Mesendoderm (in vitro differentiated cells): ENCODE results near the gene PELI2.

Experiments
- DNase-seq: peaks from one replicate; pipeline ENCODE4 v3.0.0; 2013
- H2AK5ac ChIP-seq: 2 replicates; pipeline ENCODE4 v1.6.1; 2013; ENCODE audit warnings: low read length, inconsistent platforms
- H2BK120ac ChIP-seq: 2 replicates; pipeline ENCODE4 v1.6.1; 2013; ENCODE audit warnings: low read depth, mild to moderate bottlenecking, low read length, moderate library complexity, mixed read lengths
- H2BK15ac ChIP-seq: replicated peaks from 2 replicates; pipeline ENCODE4 v1.6.1; 2013; ENCODE audit warnings: low read depth, mild to moderate bottlenecking, moderate library complexity
- H2BK5ac ChIP-seq: 2 replicates; pipeline ENCODE4 v1.6.1; 2013; ENCODE audit warnings: low read length, inconsistent platforms
- H3K18ac ChIP-seq: 2 replicates; pipeline ENCODE4 v1.6.1; 2013; ENCODE audit warnings: mild to moderate bottlenecking, low read length, mixed read lengths
- H3K23ac ChIP-seq: one replicate; pipeline ENCODE4 v1.6.1; 2013; ENCODE audit warnings: low read length
- H3K27ac ChIP-seq: 2 replicates; pipeline ENCODE4 v1.5.1; 2013; ENCODE audit warnings: low read depth, mild to moderate bottlenecking, inconsistent platforms, low read length, moderate library complexity
- H3K27me3 ChIP-seq: 2 replicates; pipeline ENCODE4 v1.6.1; 2013; ENCODE audit warnings: low read length, control low read depth, mild to moderate bottlenecking, inconsistent platforms; ENCODE audit not compliant: insufficient read depth, poor library complexity
- H3K36me3 ChIP-seq: 2 replicates; pipeline ENCODE4 v1.6.1; 2013; ENCODE audit warnings: low read length, inconsistent platforms; ENCODE audit not compliant: control insufficient read depth, insufficient read depth
- H3K4ac ChIP-seq: one replicate; pipeline ENCODE4 v1.6.1; 2013; ENCODE audit warnings: low read depth, mild to moderate bottlenecking, low read length, moderate library complexity
- H3K4me1 ChIP-seq: 2 replicates; pipeline ENCODE4 v1.6.1; 2013; ENCODE audit warnings: low read depth, low read length, inconsistent platforms; ENCODE audit not compliant: control insufficient read depth
- H3K4me2 ChIP-seq: 2 replicates; pipeline ENCODE4 v1.6.1; 2013; ENCODE audit warnings: low read length
- H3K4me3 ChIP-seq: 2 replicates; pipeline ENCODE4 v1.5.1; 2013; ENCODE audit warnings: mild to moderate bottlenecking, low read length
- H3K56ac ChIP-seq: one replicate; pipeline ENCODE4 v1.6.1; 2013; ENCODE audit warnings: low read length
- H3K79me1 ChIP-seq: 2 replicates; pipeline ENCODE4 v1.6.1; 2013; ENCODE audit warnings: low read length, inconsistent platforms
- H3K79me2 ChIP-seq: 2 replicates; pipeline ENCODE4 v1.6.1; 2013; ENCODE audit warnings: mild to moderate bottlenecking, low read length; ENCODE audit not compliant: control insufficient read depth, insufficient read depth
- H3K9ac ChIP-seq: 2 replicates; pipeline ENCODE4 v1.6.1; 2013; ENCODE audit warnings: low read length, inconsistent platforms
- H4K5ac ChIP-seq: one replicate; pipeline ENCODE4 v1.6.1; 2013; ENCODE audit warnings: low read length
- H4K8ac ChIP-seq: one replicate; pipeline ENCODE4 v1.6.1; 2013; ENCODE audit warnings: low read depth, mild to moderate bottlenecking, control low read depth, low read length, moderate library complexity
- WGBS: extraction: QIAGEN DNeasy Blood & Tissue Kit; methylation state at CpG from one replicate; pipeline ENCODE4 v1.1.7; 2013; ENCODE audit warnings: low lambda C conversion rate, missing lambda C conversion rate; ENCODE audit not compliant: insufficient coverage; ENCODE audit errors: extremely low coverage; 5-methylcytosine and 5-hydroxymethylcytosine counted together

Gene PELI2

GRCh38 chr14:56300495-56300894 is 182.3 kb downstream of the PELI2 start:
- Histone ChIP-seq H2BK15ac (no peak overlapping the region), H4K8ac (no peak overlapping the region), H3K18ac (no peak overlapping the region), H3K4me3 (no peak overlapping the region), H3K27me3 (no peaks in the 10 kb centered on the region), H3K4me2 (no peak overlapping the region), H3K79me1 (no peaks in the 10 kb centered on the region), H3K36me3 (no peaks in the 10 kb centered on the region), H3K4me1 (no peaks in the 10 kb centered on the region), H3K23ac (no peak overlapping the region), H3K4ac (no peak overlapping the region), H2AK5ac (no peak overlapping the region), H3K56ac (no peak overlapping the region), H4K5ac (no peak overlapping the region), H2BK5ac (no peak overlapping the region), H2BK120ac (no peak overlapping the region), H3K9ac (no peak overlapping the region), H3K79me2 (no peaks in the 10 kb centered on the region), H3K27ac (no peak overlapping the region)
- whole genome bisulfite sequencing: no CpG with 5 or more reads among the region's 4 CpGs
- DNase-seq: no peak

DNA sequence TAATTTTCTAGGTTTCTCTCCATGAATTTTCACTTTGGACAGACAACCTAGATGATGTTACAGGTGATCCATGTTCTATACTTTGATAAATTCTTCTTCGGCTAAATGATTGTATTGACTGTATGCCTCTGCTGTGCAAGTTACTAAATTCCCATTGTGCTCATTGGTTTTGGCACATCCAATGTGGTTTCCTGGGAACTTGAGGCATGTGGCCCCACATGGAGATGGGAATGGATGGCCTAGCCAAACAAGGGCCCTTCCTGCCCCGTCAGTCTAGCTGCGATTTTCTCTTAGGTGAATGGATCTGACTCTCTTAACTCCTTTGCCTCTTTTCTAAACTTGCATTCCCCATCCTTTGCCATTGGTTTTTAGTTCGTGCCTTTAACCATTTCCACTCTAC is 186.2 kb downstream of the PELI2 start:
- Histone ChIP-seq H3K4ac (no peak overlapping the region), H3K23ac (no peak overlapping the region), H2BK15ac (no peak overlapping the region), H3K9ac (no peak overlapping the region), H3K27ac (no peak overlapping the region), H3K4me3 (no peak overlapping the region), H2BK120ac (no peak overlapping the region), H3K18ac (no peak overlapping the region), H2AK5ac (no peak overlapping the region), H4K8ac (no peak overlapping the region), H3K36me3 (no peaks in the 10 kb centered on the region), H2BK5ac (no peak overlapping the region), H4K5ac (no peak overlapping the region), H3K27me3 (no peaks in the 10 kb centered on the region), H3K4me2 (no peak overlapping the region), H3K56ac (no peak overlapping the region), H3K79me1 (no peaks in the 10 kb centered on the region), H3K4me1 (no peaks in the 10 kb centered on the region), H3K79me2 (no peaks in the 10 kb centered on the region)
- no peak for DNase-seq
- no CpG with 5 or more reads among the region's 4 CpGs for WGBS

GRCh38 chr14:56309198-56309597 is 191.0 kb downstream of the PELI2 start:
- no peak overlapping the region for H3K4me3 ChIP-seq
- no CpG with 5 or more reads among the region's 4 CpGs for WGBS

DNA sequence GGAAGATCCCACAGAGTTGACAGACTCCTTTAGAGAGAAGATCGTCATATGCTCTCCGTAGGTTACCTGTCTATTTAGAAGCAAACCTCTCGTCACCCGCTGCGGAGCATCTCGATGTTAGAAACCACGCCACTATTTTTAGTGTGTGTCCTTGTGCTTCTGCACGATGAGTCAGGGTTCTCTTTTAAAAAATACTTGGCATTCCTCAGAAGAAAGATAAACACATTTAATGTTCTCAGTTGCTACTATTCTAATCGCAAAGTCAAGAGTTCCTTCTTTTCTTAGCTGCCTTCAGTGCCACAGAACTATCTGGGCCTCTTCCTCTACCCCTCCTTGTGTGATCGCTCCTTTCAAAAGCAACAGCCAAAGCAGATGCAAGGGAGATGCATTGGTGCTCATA is 192.4 kb downstream of the PELI2 start:
- Histone ChIP-seq H3K36me3 (no peaks in the 10 kb centered on the region), H3K4me1 (no peaks in the 10 kb centered on the region), H2BK120ac (no peak overlapping the region), H3K4me2 (no peak overlapping the region), H2BK5ac (no peak overlapping the region), H4K8ac (no peak overlapping the region), H3K9ac (no peak overlapping the region), H3K18ac (no peak overlapping the region), H3K4me3 (no peak overlapping the region), H3K23ac (no peak overlapping the region), H3K79me2 (no peaks in the 10 kb centered on the region), H3K56ac (no peak overlapping the region), H2BK15ac (no peak overlapping the region), H3K79me1 (no peaks in the 10 kb centered on the region), H4K5ac (no peak overlapping the region), H3K27me3 (no peaks in the 10 kb centered on the region), H2AK5ac (no peak overlapping the region), H3K4ac (no peak overlapping the region), H3K27ac (no peak overlapping the region)
- DNase-seq: peak; percentile 10
- WGBS: no CpG with 5 or more reads among the region's 10 CpGs

More at GRCh38 chr14:56309198-56309597, 191.0 kb downstream of the PELI2 start:
- no peak overlapping the region for H3K56ac ChIP-seq
- no peak overlapping the region for H3K27ac ChIP-seq
- DNase-seq: no peak
- H3K4me1 ChIP-seq: no peaks in the 10 kb centered on the region
- no peak overlapping the region for H2BK5ac ChIP-seq
- no peak overlapping the region for H4K8ac ChIP-seq
- no peak overlapping the region for H2BK15ac ChIP-seq
- H3K27me3 ChIP-seq: no peaks in the 10 kb centered on the region
- no peak overlapping the region for H2BK120ac ChIP-seq
- no peak overlapping the region for H3K4ac ChIP-seq
- H3K9ac ChIP-seq: no peak overlapping the region
- H3K36me3 ChIP-seq: no peaks in the 10 kb centered on the region
- H3K79me2 ChIP-seq: no peaks in the 10 kb centered on the region
- H3K4me2 ChIP-seq: no peak overlapping the region
- no peak overlapping the region for H3K23ac ChIP-seq
- no peak overlapping the region for H3K18ac ChIP-seq
- no peak overlapping the region for H4K5ac ChIP-seq
- H2AK5ac ChIP-seq: no peak overlapping the region
- H3K79me1 ChIP-seq: no peaks in the 10 kb centered on the region

DNA sequence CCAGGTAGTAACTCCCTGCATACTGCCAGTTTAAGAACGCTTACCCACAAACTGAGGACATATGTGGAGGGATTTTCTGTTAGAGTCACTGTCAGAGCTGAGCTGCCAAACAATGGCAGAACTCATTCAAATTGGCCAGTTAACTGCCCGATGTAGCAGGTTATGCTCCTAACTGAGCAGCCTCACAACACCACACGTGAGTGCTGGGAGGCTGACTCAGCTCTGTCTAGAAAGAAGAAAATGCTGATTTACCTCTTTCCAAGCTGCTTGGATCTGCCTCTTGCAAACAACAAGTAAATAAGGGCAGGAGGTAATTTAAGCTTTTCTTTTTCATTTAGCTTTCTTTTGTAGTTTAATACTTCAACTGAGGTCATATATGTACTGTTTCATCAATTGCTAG is 195.6 kb downstream of the PELI2 start:
- Histone ChIP-seq H3K27me3 (no peaks in the 10 kb centered on the region), H3K4me2 (no peak overlapping the region), H3K79me1 (no peaks in the 10 kb centered on the region), H3K4me3 (no peak overlapping the region), H3K4ac (no peak overlapping the region), H2BK15ac (no peak overlapping the region), H3K27ac (no peak overlapping the region), H3K4me1 (no peaks in the 10 kb centered on the region), H3K79me2 (no peaks in the 10 kb centered on the region), H3K9ac (no peak overlapping the region), H4K8ac (no peak overlapping the region), H3K23ac (no peak overlapping the region), H3K18ac (no peak overlapping the region), H2BK5ac (no peak overlapping the region), H2AK5ac (no peak overlapping the region), H3K36me3 (no peaks in the 10 kb centered on the region), H3K56ac (no peak overlapping the region), H2BK120ac (no peak overlapping the region), H4K5ac (no peak overlapping the region)
- no CpG with 5 or more reads among the region's 3 CpGs for WGBS
- no peak for DNase-seq

DNA sequence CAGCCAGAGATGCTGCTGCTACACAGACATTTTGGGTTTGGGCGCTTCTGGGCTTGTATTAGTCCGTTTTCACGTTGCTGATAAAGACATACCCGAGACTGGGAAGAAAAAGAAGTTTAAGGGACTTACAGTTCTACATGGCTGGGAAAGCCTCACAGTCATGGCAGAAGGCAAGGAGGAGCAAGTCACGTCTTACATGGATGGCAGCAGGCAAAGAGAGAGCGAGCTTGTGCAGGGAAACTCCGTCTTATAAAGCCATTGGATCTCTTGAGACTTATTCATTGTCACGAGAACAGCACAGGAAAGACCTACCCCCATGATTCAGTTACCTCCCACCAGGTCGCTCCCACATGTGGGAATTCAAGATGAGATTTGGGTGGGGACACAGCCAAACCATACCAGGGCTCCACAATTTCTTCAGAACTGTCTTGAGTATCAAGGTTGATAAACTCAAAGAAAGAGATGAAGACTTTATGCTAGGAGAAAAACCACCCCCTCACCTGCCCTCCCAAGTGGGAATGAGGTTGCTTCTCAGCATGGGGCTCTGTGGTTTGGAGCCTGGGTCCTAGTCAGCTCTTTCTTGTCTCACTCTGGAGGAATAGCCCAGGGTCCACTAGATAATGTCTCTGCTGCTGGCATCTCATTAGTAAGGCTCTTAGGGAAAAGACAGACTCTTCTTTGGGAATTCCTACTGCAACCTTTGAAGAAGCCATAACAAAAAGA is 200.3 kb downstream of the PELI2 start:
- no peak for DNase-seq
- no peak overlapping the region for H3K4ac ChIP-seq
- H3K27ac ChIP-seq: no peak overlapping the region
- no peaks in the 10 kb centered on the region for H3K4me1 ChIP-seq
- no peak overlapping the region for H3K4me2 ChIP-seq
- no peaks in the 10 kb centered on the region for H3K36me3 ChIP-seq
- WGBS: no CpG with 5 or more reads among the region's 9 CpGs
- no peak overlapping the region for H3K4me3 ChIP-seq
- no peak overlapping the region for H3K56ac ChIP-seq
- no peak overlapping the region for H4K5ac ChIP-seq
- H4K8ac ChIP-seq: no peak overlapping the region
- no peak overlapping the region for H2AK5ac ChIP-seq
- no peak overlapping the region for H2BK5ac ChIP-seq
- no peak overlapping the region for H2BK120ac ChIP-seq
- no peaks in the 10 kb centered on the region for H3K79me2 ChIP-seq
- H3K23ac ChIP-seq: no peak overlapping the region
- H3K27me3 ChIP-seq: no peaks in the 10 kb centered on the region
- no peak overlapping the region for H3K9ac ChIP-seq
- no peak overlapping the region for H3K18ac ChIP-seq
- H2BK15ac ChIP-seq: no peak overlapping the region
- no peaks in the 10 kb centered on the region for H3K79me1 ChIP-seq
